ENCODE measurements around the gene UNC5C. TPM values are rescaled to one million over a fixed set of nuclear protein-coding genes. Genes with fewer than 3 reads are reported as not detected.

UNC5C gene
- total and polyA plus RNA-seq, 10 of the 15 experiments (the other 5 are each of a cell fraction or from before 2014, with no cell fraction given), result 0.02 to 2.0 (median 0.15) TPM; not detected in 1

GRCh38 chr4:95506264-95506663, 42.5 kb downstream of the UNC5C start:
- BruUV-seq (replicated peaks), result no TSS peak
- no peak for ATAC-seq
- ChIA-PET POLR2A (no interaction called here), SMC1A (ENCODE audit: uncharacterized antibody, unreplicated experiment) (no interaction called here), CTCF (no interaction called here), RAD21 (ENCODE audit: unreplicated experiment) (no interaction called here)
- in situ Hi-C loops (cut with MboI) (no loop called here), intact Hi-C loops (cut with micrococcal nuclease; ENCODE audit: unreplicated experiment) (loop anchor here (5.0 kb wide), 1 partner anchor 531 kb away; no protein-coding TSS in a partner anchor)
- H3K9me3 ChIP-seq (replicated peaks; ENCODE audit: control insufficient read depth, insufficient read depth, low read length), result no peaks in the 10 kb centered on the region
- H3K27ac ChIP-seq (ENCODE audit: control insufficient read depth, insufficient read depth), result no peak overlapping the region
- no peak overlapping the region for H3K4me3 ChIP-seq
- no peak overlapping the region for H3K9ac ChIP-seq (ENCODE audit: control insufficient read depth, insufficient read depth, low read length)
- H3K79me2 ChIP-seq (ENCODE audit: control insufficient read depth, insufficient read depth, low read length), result no peaks in the 10 kb centered on the region
- H3K36me3 ChIP-seq (ENCODE audit: control insufficient read depth in 2 of 2, insufficient read depth in 2 of 2, low read length in 1 of 2), result no peaks in the 10 kb centered on the region
- DNase-seq (ENCODE audit: low read depth, low spot score), result no peak
- no peak for FAIRE-seq
- no peaks in the 10 kb centered on the region for H4K20me1 ChIP-seq (ENCODE audit: control insufficient read depth, insufficient read depth)
- no peak overlapping the region for H3K4me2 ChIP-seq (ENCODE audit: control insufficient read depth, insufficient read depth)
- WGBS (ENCODE audit: insufficient coverage, insufficient replicate concordance, low lambda C conversion rate, missing lambda C conversion rate), result 16% methylated on average over 4 of the region's 4 CpGs
- no peak overlapping the region for H2AFZ ChIP-seq (ENCODE audit: control insufficient read depth, low read depth, low read length)
- no peaks in the 10 kb centered on the region for H3K27me3 ChIP-seq (replicated peaks in 1 of 2; ENCODE audit: control insufficient read depth in 2 of 2, insufficient read depth in 2 of 2, low read length in 1 of 2)
- H3K4me1 ChIP-seq (ENCODE audit: control insufficient read depth, insufficient read depth, low read length), result no peaks in the 10 kb centered on the region
- TF ChIP-seq WRNIP1 (IDR thresholded peaks at IDR 0.05; ENCODE audit: borderline replicate concordance, low read depth, low read length), result no peak
- no peak for TF ChIP-seq ZBED1 (IDR thresholded peaks at IDR 0.05; ENCODE audit: borderline replicate concordance)
- no peak for TF ChIP-seq SMC3 (IDR thresholded peaks at IDR 0.05; ENCODE audit: borderline replicate concordance, low read length)
- TF ChIP-seq ZNF687 (IDR thresholded peaks at IDR 0.05), result no peak
- TF ChIP-seq E4F1 (IDR thresholded peaks at IDR 0.05; ENCODE audit: borderline replicate concordance, partially characterized antibody), result no peak
- no peak for TF ChIP-seq NRF1 (conservative IDR thresholded peaks at IDR 0.05; ENCODE audit: low read depth, low read length)
- TF ChIP-seq IKZF2 (IDR thresholded peaks at IDR 0.05), result no peak
- TF ChIP-seq POLR2A (IDR thresholded peaks at IDR 0.05; ENCODE audit: low read depth, low read length), result no peak
- TF ChIP-seq RAD21 (IDR thresholded peaks at IDR 0.05; ENCODE audit: insufficient read depth, low read depth, low read length), result no peak
- TF ChIP-seq TARDBP (IDR thresholded peaks at IDR 0.05; ENCODE audit: borderline replicate concordance), result no peak
- no peak for TF ChIP-seq MEF2A (IDR thresholded peaks at IDR 0.05; ENCODE audit: insufficient read depth, low read depth, low read length)
- no peak for TF ChIP-seq PAX5 (IDR thresholded peaks at IDR 0.05; ENCODE audit: borderline replicate concordance, low read depth, low read length)
- no peak for TF ChIP-seq CREB1 (IDR thresholded peaks at IDR 0.05; ENCODE audit: low read depth)
- no peak for TF ChIP-seq HDAC2 (IDR thresholded peaks at IDR 0.05)
- TF ChIP-seq EP300 (IDR thresholded peaks at IDR 0.05; ENCODE audit: borderline replicate concordance in 1 of 2, control insufficient read depth in 1 of 2, low read depth in 2 of 2, low read length in 2 of 2), result no peak
- no peak for TF ChIP-seq MLLT1 (IDR thresholded peaks at IDR 0.05)

Measured in GM12878 (cell line).